GM23338 (cell line): Measurements from ENCODE around the gene KLK11. TPM values are rescaled to one million over a fixed set of nuclear protein-coding genes. Genes with fewer than 3 reads are reported as not detected.

ENCODE experiments used
- ATAC-seq: fragments of 200-7000 bp; cut with Tn5 transposase; 3 replicates; pipeline ENCODE4 v1.9.1; 2020
- DNase-seq: peaks from one replicate; pipeline ENCODE4 v3.0.0-alpha.2; 2015; ENCODE audit warnings: low spot score
- H2AFZ ChIP-seq: fragments of 200-600 bp; sonication (generic); 2 replicates; pipeline ENCODE4 v1.8.0; 2016; ENCODE audit warnings: antibody characterized with exemption, mild to moderate bottlenecking, moderate library complexity
- H3F3A ChIP-seq: fragments of 200-600 bp; sonication (generic); replicated peaks from 2 replicates; pipeline ENCODE4 v1.8.0; 2017; ENCODE audit warnings: antibody characterized with exemption, mixed run types, low read depth
- H3K27ac ChIP-seq: fragments of 200-600 bp; sonication (generic); 2 replicates; pipeline ENCODE4 v1.6.1; 2016; ENCODE audit warnings: low read depth
- H3K27me3 ChIP-seq: fragments of 200-600 bp; sonication (generic); 2 replicates; pipeline ENCODE4 v1.8.0; 2016; ENCODE audit warnings: mild to moderate bottlenecking, mixed run types, moderate library complexity; ENCODE audit not compliant: insufficient read depth
- H3K36me3 ChIP-seq: fragments of 200-600 bp; sonication (generic); 2 replicates; pipeline ENCODE4 v1.8.0; 2016; ENCODE audit warnings: mild to moderate bottlenecking; ENCODE audit not compliant: insufficient read depth
- H3K4me1 ChIP-seq: fragments of 200-600 bp; sonication (generic); 2 replicates; pipeline ENCODE4 v1.8.0; 2016; ENCODE audit warnings: mild to moderate bottlenecking, moderate library complexity; ENCODE audit not compliant: insufficient read depth
- H3K4me2 ChIP-seq: fragments of 200-600 bp; sonication (generic); 2 replicates; pipeline ENCODE4 v1.7.1; 2017; ENCODE audit warnings: mixed run types
- H3K4me3 ChIP-seq: fragments of 200-600 bp; sonication (generic); 2 replicates; pipeline ENCODE4 v1.6.1; 2016; ENCODE audit warnings: mixed run types
- H3K79me2 ChIP-seq: fragments of 200-600 bp; sonication (generic); replicated peaks from 2 replicates; pipeline ENCODE4 v1.8.0; 2017; ENCODE audit warnings: mild to moderate bottlenecking; ENCODE audit not compliant: insufficient read depth
- H3K9me2 ChIP-seq: fragments of 200-600 bp; sonication (generic); 2 replicates; pipeline ENCODE4 v1.8.0; 2017; ENCODE audit not compliant: insufficient read depth
- H4K20me1 ChIP-seq: fragments of 200-600 bp; sonication (generic); replicated peaks from 2 replicates; pipeline ENCODE4 v1.8.0; 2017; ENCODE audit warnings: mild to moderate bottlenecking; ENCODE audit not compliant: insufficient read depth
- H3K27ac Mint-ChIP-seq: 2 replicates; pipeline ENCODE4 v1.8.0; 2020; ENCODE audit warnings: inconsistent platforms, mild to moderate bottlenecking, moderate library complexity, mixed read lengths
- H3K27me3 Mint-ChIP-seq: 3 replicates; pipeline ENCODE4 v1.8.0; 2022; ENCODE audit warnings: low read depth, mild to moderate bottlenecking, moderate library complexity, mixed read lengths, inconsistent platforms; ENCODE audit not compliant: insufficient read depth, poor library complexity
- H3K36me3 Mint-ChIP-seq: 3 replicates; pipeline ENCODE4 v1.8.0; 2021; ENCODE audit warnings: low read depth, mild to moderate bottlenecking, inconsistent platforms, moderate library complexity, mixed read lengths
- H3K4me1 Mint-ChIP-seq: 3 replicates; pipeline ENCODE4 v1.8.0; 2020; ENCODE audit warnings: mild to moderate bottlenecking, inconsistent platforms, mixed read lengths
- H3K4me3 Mint-ChIP-seq: 3 replicates; pipeline ENCODE4 v1.8.0; 2021; ENCODE audit warnings: moderate library complexity, mild to moderate bottlenecking, inconsistent platforms, mixed read lengths
- H3K9me3 Mint-ChIP-seq: 3 replicates; pipeline ENCODE4 v1.8.0; 2020; ENCODE audit warnings: moderate library complexity, mild to moderate bottlenecking, inconsistent platforms, mixed read lengths
- CREB1 ChIP-seq: fragments of 250-450 bp; sonication (Bioruptor Pico); IDR thresholded peaks from 2 replicates; pipeline ENCODE4 v1.5.0; 2020; ENCODE audit warnings: low read depth, mild to moderate bottlenecking, moderate library complexity
- CTCF ChIP-seq, 2 experiments: fragments of 200-600 bp in 1 of 2; sonication (generic) in 1 of 2; conservative IDR thresholded peaks; 2 replicates each; pipeline versions ENCODE4 v1.5.1 to v1.6.1; 2016 to 2017; ENCODE audit warnings: antibody characterized with exemption in 2 of 2, low read depth in 2 of 2, mild to moderate bottlenecking in 2 of 2, moderate library complexity in 1 of 2
- ETS1 ChIP-seq: IDR thresholded peaks from 2 replicates; pipeline ENCODE4 v1.6.1; 2016; ENCODE audit warnings: antibody characterized with exemption
- EZH2 ChIP-seq: fragments of 200-600 bp; sonication (generic); IDR thresholded peaks from one replicate; pipeline ENCODE4 v1.8.0; 2017; ENCODE audit warnings: antibody characterized with exemption, mild to moderate bottlenecking, low read depth; ENCODE audit not compliant: unreplicated experiment
- EZH2phosphoT487 ChIP-seq: fragments of 200-600 bp; sonication (generic); IDR thresholded peaks from one replicate; pipeline ENCODE4 v1.8.1; 2018; ENCODE audit warnings: antibody characterized with exemption; ENCODE audit not compliant: unreplicated experiment
- JUNB ChIP-seq: IDR thresholded peaks from one replicate; pipeline ENCODE4 v1.6.1; 2016; ENCODE audit warnings: antibody characterized with exemption; ENCODE audit not compliant: unreplicated experiment
- NANOG ChIP-seq: IDR thresholded peaks from 2 replicates; pipeline ENCODE4 v1.6.1; 2016; ENCODE audit warnings: antibody characterized with exemption, borderline replicate concordance
- POLR2AphosphoS5 ChIP-seq: IDR thresholded peaks from 2 replicates; pipeline ENCODE4 v1.6.1; 2016; ENCODE audit warnings: antibody characterized with exemption, low read depth
- REST ChIP-seq: IDR thresholded peaks from one replicate; pipeline ENCODE4 v1.6.1; 2018; ENCODE audit warnings: antibody characterized with exemption; ENCODE audit not compliant: unreplicated experiment
- STAT1 ChIP-seq: IDR thresholded peaks from one replicate; pipeline ENCODE4 v1.6.1; 2016; ENCODE audit warnings: antibody characterized with exemption; ENCODE audit not compliant: unreplicated experiment
- ZNF114 ChIP-seq: fragments of 250-450 bp; sonication (Bioruptor Pico); IDR thresholded peaks from 2 replicates; pipeline ENCODE4 v1.5.0; 2020; ENCODE audit warnings: mild to moderate bottlenecking, moderate library complexity
- ZNF331 ChIP-seq: fragments of 250-450 bp; sonication (Bioruptor Pico); IDR thresholded peaks from 2 replicates; pipeline ENCODE4 v1.5.0; 2020; ENCODE audit warnings: low read depth, mild to moderate bottlenecking, moderate library complexity
- ZNF462 ChIP-seq: fragments of 250-450 bp; sonication (Bioruptor Pico); IDR thresholded peaks from 2 replicates; pipeline ENCODE4 v1.5.0; 2020; ENCODE audit warnings: mild to moderate bottlenecking, moderate library complexity
- long read RNA-seq: library from polyadenylated mRNA; unstranded; transcript quantifications from one replicate; pipeline ENCODE4 v2.0.0, GENCODE V29; 2020; ENCODE audit not compliant: unreplicated experiment
- polyA plus RNA-seq: library from polyadenylated mRNA; unstranded; fragments of >200 nt; fragmentation: Nextera tagmentation; extraction: Ambion mirVana; gene quantifications from 2 replicates; pipeline ENCODE4 v1.2.1, GENCODE V29; 2016
- total RNA-seq: library from RNA; depleted of rRNA; stranded (reverse); fragments of >200 nt; shearing (Covaris generic); gene quantifications from 2 replicates; pipeline ENCODE4 v1.2.3, GENCODE V29; 2014; rRNA removed

KLK11 gene
- total RNA-seq (not detected in 2 replicates), polyA plus RNA-seq (0.28 TPM in 1 of 2 replicates, not detected in the other)
- long read RNA-seq: 0 reads

- Histone ChIP-seq H3K4me1 (peaks cover under 1% of the 10 kb centered on the region; the same call in 1 of the 2 replicates), H3K4me3 (no peak within 1 kb of the TSS), H3K4me2 (no peak within 1 kb of the TSS), H3K79me2 (no peaks in the 10 kb centered on the region), H3K36me3 (no peaks in the 10 kb centered on the region), H3K27me3 (no peaks in the 10 kb centered on the region), H3K27ac (no peak within 1 kb of the TSS), H2AFZ (peak within 1 kb of the TSS; percentile 32; the same call in 1 of the 2 replicates), H3K9me2 (peaks cover 7% of the 10 kb centered on the region; the same call in 1 of the 2 replicates), H4K20me1 (no peaks in the 10 kb centered on the region), H3F3A (no peaks in the 10 kb centered on the region)
- Mint-ChIP-seq H3K4me3 (peak within 1 kb of the TSS; percentile 12; the same call in 1 of the 3 replicates), H3K27ac (no peak within 1 kb of the TSS), H3K27me3 (peaks cover 20% of the 10 kb centered on the region), H3K36me3 (peaks cover 3% of the 10 kb centered on the region; the same call in 1 of the 3 replicates), H3K9me3 (no peaks in the 10 kb centered on the region; the same call in 2 of the 3 replicates), H3K4me1 (peaks cover 39% of the 10 kb centered on the region)
- TF ChIP-seq STAT1: no peak
- no peak for TF ChIP-seq POLR2AphosphoS5
- no peak for TF ChIP-seq ZNF462 (CRISPR knock-in tag)
- TF ChIP-seq ZNF114: no peak
- no peak for TF ChIP-seq JUNB
- TF ChIP-seq ETS1: no peak
- no peak for TF ChIP-seq EZH2
- no peak for TF ChIP-seq ZNF331 (CRISPR knock-in tag)
- TF ChIP-seq NANOG: no peak
- no peak for TF ChIP-seq CTCF (conservative IDR thresholded peaks at IDR 0.05; ENCODE audit: low read depth in 2 of 2)
- TF ChIP-seq EZH2phosphoT487: no peak
- TF ChIP-seq REST: no peak
- no peak for TF ChIP-seq CREB1 (CRISPR knock-in tag)
- DNase-seq (no peak), ATAC-seq (peak; percentile 21; the same call in 2 of the 3 replicates)
These were observed at the start of gene KLK11 for GRCh38 chr19:51026554-51026831. Gene KLK11, minus strand, starts transcription at chr19:51026616. Its CDS starts 985 bp downstream, at chr19:51025631.
